C4-2B (cell line): Measurements from ENCODE around the gene DOCK3.
"Not testable (repeated sequence)": the region's sequence is repeated elsewhere in the genome, so short reads cannot be mapped to it uniquely, and the experiment has no call there.

Experiments used
- H3K27ac ChIP-seq: fragments of 450-650 bp; 2 replicates; pipeline ENCODE4 v1.5.1; 2017
- CTCF ChIP-seq: fragments of 450-650 bp; conservative IDR thresholded peaks from 2 replicates; pipeline ENCODE4 v1.5.1; 2017; ENCODE audit warnings: mild to moderate bottlenecking
- ZFX ChIP-seq: fragments of 450-650 bp; IDR thresholded peaks from 2 replicates; pipeline ENCODE4 v1.6.1; 2017

The DOCK3 gene

GRCh38 chr3:50676031-50676705 lies 1.4 kb downstream of the DOCK3 start:
- no peak for TF ChIP-seq ZFX
- no peak for TF ChIP-seq CTCF
- no peak overlapping the region for H3K27ac ChIP-seq

GRCh38 chr3:50687127-50687751 lies 12.5 kb downstream of the DOCK3 start:
- TF ChIP-seq CTCF (no peak), ZFX (no peak)
- no peak overlapping the region for H3K27ac ChIP-seq

GRCh38 chr3:50687916-50688315 lies 13.2 kb downstream of the DOCK3 start:
- TF ChIP-seq ZFX: no peak
- TF ChIP-seq CTCF: no peak
- H3K27ac ChIP-seq: no peak overlapping the region

- not testable (repeated sequence) for H3K27ac ChIP-seq
Measured at GRCh38 chr3:50688602-50689001, 13.9 kb downstream of the DOCK3 start.

- TF ChIP-seq ZFX (no peak), CTCF (no peak)
- no peak overlapping the region for H3K27ac ChIP-seq
Measured at GRCh38 chr3:50689558-50689957, 14.8 kb downstream of the DOCK3 start.

- H3K27ac ChIP-seq: no peak overlapping the region
- TF ChIP-seq ZFX: no peak
- no peak for TF ChIP-seq CTCF
Measured at GRCh38 chr3:50695031-50695430, 20.3 kb downstream of the DOCK3 start.

GRCh38 chr3:50696276-50696675 lies 21.5 kb downstream of the DOCK3 start:
- no peak for TF ChIP-seq ZFX
- TF ChIP-seq CTCF: no peak
- no peak overlapping the region for H3K27ac ChIP-seq

GRCh38 chr3:50698269-50698668 lies 23.5 kb downstream of the DOCK3 start:
- no peak for TF ChIP-seq CTCF
- TF ChIP-seq ZFX: no peak
- no peak overlapping the region for H3K27ac ChIP-seq
